Upper lobe of left lung (tissue), 4 donors: ENCODE results near the gene SLC5A12.

Source experiments
- CTCF ChIP-seq, 6 experiments: fragments of 450-650 bp in 4 of 6; fragments of 200-600 bp in 2 of 6; sonication (generic) in 2 of 6; IDR thresholded peaks; one replicate each; pipeline ENCODE4 v1.5.1; 2016 to 2019; ENCODE audit warnings: antibody characterized with exemption in 6 of 6
- POLR2AphosphoS5 ChIP-seq, 2 donors: sonication (generic); formaldehyde crosslinking; IDR thresholded peaks; one replicate each; pipeline ENCODE4 v1.5.1; 2017; ENCODE audit warnings: antibody characterized with exemption in 2 of 2

GRCh38 chr11:26665946-26666345, 55.9 kb downstream of the SLC5A12 start:
- TF ChIP-seq POLR2AphosphoS5 (IDR thresholded peaks at IDR 0.05) = no peak
- no peak for TF ChIP-seq CTCF (IDR thresholded peaks at IDR 0.05)
